GM06990 (cell line): ENCODE data around the gene NPAS3.
"Not testable (repeated sequence)": the region's sequence is repeated elsewhere in the genome, so short reads cannot be mapped to it uniquely, and the experiment has no call there.

Experiments used
- DNase-seq: peaks from one replicate; pipeline ENCODE4 v3.0.0-alpha.2; 2011; ENCODE audit not compliant: insufficient read length; ENCODE audit errors: extremely low read depth
- H3K27me3 ChIP-seq: replicated peaks from 2 replicates; pipeline ENCODE4 v1.6.0; 2011; ENCODE audit warnings: low read length; ENCODE audit not compliant: control insufficient read depth, insufficient read depth
- H3K36me3 ChIP-seq: 2 replicates; pipeline ENCODE4 v1.5.1; 2011; ENCODE audit warnings: low read length; ENCODE audit not compliant: control insufficient read depth, insufficient read depth
- H3K4me3 ChIP-seq: replicated peaks from 2 replicates; pipeline ENCODE4 v1.5.1; 2011; ENCODE audit warnings: low read depth, mild to moderate bottlenecking, control low read depth, low read length
- CTCF ChIP-seq: IDR thresholded peaks from 2 replicates; pipeline ENCODE4 v1.5.1; 2011; ENCODE audit warnings: low read length, control low read depth, mild to moderate bottlenecking, inconsistent platforms; ENCODE audit not compliant: insufficient read depth, poor library complexity, severe bottlenecking

NPAS3 gene

GRCh38 chr14:33068626-33069025 lies 129.9 kb downstream of the NPAS3 start:
- no peak for TF ChIP-seq CTCF
- no peak for DNase-seq
- Histone ChIP-seq H3K4me3 (no peak overlapping the region), H3K36me3 (no peaks in the 10 kb centered on the region), H3K27me3 (no peaks in the 10 kb centered on the region)

GRCh38 chr14:33070475-33070874 lies 131.8 kb downstream of the NPAS3 start:
- DNase-seq = no peak
- TF ChIP-seq CTCF = no peak
- H3K4me3 ChIP-seq = no peak overlapping the region

GRCh38 chr14:33073023-33073422 lies 134.3 kb downstream of the NPAS3 start:
- TF ChIP-seq CTCF = no peak
- Histone ChIP-seq H3K36me3 (no peaks in the 10 kb centered on the region), H3K27me3 (no peaks in the 10 kb centered on the region), H3K4me3 (no peak overlapping the region)
- DNase-seq = no peak

More at GRCh38 chr14:33070475-33070874, 131.8 kb downstream of the NPAS3 start:
- no peaks in the 10 kb centered on the region for H3K27me3 ChIP-seq
- H3K36me3 ChIP-seq = no peaks in the 10 kb centered on the region

- DNase-seq = no peak
- H3K4me3 ChIP-seq = no peak overlapping the region
- TF ChIP-seq CTCF = no peak
- no peaks in the 10 kb centered on the region for H3K36me3 ChIP-seq
- no peaks in the 10 kb centered on the region for H3K27me3 ChIP-seq
Observed at GRCh38 chr14:33081259-33081658, 142.6 kb downstream of the NPAS3 start.

- TF ChIP-seq CTCF = no peak
- no peak for DNase-seq
- H3K27me3 ChIP-seq = no peaks in the 10 kb centered on the region
Observed at GRCh38 chr14:33085799-33086198, 147.1 kb downstream of the NPAS3 start.

GRCh38 chr14:33088274-33088673 lies 149.6 kb downstream of the NPAS3 start:
- H3K36me3 ChIP-seq, H3K4me3 ChIP-seq, H3K27me3 ChIP-seq, DNase-seq: not testable (repeated sequence)

More at GRCh38 chr14:33085799-33086198, 147.1 kb downstream of the NPAS3 start:
- Histone ChIP-seq H3K36me3 (no peaks in the 10 kb centered on the region), H3K4me3 (no peak overlapping the region)
